GM21381 (cell line): ENCODE measurements around the gene LTBP1.

ENCODE experiments used
- ATAC-seq: cut with Tn5 transposase; IDR thresholded peaks from one replicate; pipeline ENCODE4 v1.9.1; 2021; ENCODE audit warnings: mild to moderate bottlenecking, moderate library complexity; ENCODE audit not compliant: unreplicated experiment

Gene LTBP1

DNA sequence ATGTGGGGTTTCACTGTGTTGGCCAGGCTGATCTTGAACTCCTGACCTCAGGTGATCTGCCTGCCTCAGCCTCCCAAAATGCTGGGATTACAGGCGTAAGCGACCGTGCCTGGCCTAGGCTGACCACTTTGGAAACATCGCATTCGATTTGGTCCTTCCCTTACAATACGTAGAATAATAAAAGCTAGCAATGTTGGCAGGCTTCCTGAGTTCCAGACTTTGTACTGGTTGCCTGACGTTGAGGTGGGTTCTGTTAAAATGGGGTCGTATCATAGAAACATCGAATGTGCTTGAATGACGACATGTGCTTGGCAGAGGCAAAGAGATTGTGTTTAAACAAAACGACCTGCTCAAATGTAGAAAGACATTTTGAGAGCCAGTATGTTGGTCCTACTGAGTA lies 56.1 kb downstream of the LTBP1 start:
- no peak for ATAC-seq

DNA sequence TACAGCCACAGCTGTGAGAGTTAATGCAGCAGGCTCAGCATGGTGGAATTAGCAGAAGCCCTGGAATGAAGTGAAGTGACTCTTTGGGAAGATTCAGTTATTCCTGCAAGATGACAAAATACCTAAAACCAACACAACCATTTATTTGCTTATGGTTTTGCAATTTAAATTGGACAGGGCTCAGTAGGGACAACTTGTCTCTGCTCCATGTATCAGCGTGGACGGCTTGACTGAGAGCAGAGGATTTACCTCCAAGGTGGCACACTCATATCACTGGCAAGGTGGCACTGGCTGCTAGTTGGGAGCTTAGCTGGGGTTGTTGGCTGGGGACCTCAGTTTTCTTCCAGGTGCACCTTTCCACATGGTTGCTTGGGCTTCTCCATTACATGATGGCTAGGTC lies 58.3 kb downstream of the LTBP1 start:
- ATAC-seq, result no peak

DNA sequence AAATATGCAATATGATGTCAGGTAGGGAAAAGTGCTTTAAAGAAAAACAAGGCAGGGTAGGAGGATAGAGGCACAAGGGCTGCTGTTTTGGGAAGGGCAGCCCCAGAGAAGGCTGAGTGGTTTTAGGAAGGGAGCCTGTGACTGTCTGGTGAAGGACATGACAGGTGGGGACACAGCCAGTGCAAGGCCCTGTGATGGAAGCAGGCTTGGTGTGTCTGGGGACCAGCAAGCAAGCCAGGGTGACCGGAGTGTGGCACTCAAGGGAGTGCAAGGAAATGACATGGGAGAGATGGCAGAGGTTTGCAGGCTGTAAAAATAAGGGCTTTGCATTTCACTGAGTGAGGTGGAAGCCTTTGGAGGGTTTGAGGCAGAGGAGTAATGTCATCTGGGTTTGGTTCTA lies 62.0 kb downstream of the LTBP1 start:
- ATAC-seq, result no peak

DNA sequence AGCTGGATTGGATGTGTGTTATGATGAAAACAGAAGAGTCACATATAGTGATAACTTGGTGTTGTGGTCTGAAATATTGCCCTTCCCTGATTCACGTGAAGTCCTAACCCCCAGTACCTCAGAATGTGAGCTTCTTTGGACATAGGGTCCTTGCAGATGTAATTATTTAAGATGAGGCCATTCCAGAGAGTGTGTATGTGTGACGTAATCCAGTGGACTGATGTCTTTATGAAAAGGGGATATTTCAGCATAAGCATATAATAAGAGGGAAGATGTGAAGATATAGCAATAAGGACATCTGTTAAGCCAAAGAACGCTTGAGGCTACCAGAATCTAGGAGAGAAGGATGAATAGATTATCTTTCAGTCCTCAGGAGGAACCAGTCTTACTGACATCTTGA lies 62.5 kb downstream of the LTBP1 start:
- ATAC-seq, result no peak

DNA sequence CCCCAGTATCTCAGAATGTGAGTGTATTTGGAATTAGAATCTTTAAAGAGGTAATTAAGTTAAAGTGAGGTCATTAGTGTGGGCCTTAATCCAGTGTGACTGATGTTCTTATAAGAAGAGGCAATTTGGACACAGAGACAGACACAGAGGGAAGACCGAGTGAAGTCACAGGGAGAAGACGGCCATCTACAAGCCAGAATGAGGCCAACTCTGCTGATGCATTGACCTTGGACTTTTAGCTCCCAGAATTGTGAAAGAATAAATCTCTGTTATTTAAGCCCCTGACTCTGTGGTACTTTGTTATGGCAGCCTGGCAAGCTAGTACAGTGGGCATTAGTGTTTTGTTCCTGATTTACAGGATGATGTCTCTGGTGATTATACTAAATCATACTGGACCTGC lies 64.6 kb downstream of the LTBP1 start:
- ATAC-seq, result no peak

DNA sequence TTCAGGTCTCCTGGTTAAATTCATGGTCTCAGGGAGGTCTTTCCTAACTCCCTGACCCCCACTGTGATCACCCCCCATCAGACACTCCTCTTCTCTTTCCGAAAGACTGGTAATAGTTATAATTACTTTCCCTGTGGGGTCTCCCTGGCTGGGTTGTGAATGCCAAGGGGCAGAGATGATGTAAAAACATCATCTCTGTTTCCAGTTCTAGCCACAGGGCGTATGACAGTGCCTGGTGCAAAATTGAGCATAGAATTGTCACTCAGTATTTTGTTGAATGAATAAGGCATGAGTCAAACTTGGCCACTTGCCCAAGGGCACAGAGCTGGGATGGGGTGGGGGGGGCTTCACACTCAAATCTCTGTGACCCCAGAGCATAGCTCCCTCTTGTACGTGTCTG lies 65.2 kb downstream of the LTBP1 start:
- ATAC-seq, result no peak

DNA sequence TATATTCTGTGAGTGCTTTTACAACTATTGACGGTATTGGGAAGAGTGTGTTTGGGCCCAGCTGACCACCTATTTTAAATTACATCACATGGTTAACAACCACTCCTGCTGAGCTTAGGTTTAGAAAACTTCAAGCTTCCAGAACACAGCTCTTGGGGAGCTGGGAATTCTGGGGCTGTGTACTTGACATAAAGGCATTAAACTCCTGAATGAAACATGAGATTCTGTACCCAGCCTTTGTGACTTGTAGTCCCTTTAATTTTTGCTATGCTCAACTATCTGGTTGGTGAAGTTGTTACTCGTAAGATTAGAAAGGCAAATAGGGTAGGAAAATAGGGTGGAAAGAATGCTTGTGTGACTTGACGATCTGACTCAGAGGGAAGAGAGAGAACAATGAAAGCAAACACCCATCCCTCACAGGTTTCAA lies 66.9 kb downstream of the LTBP1 start:
- no peak for ATAC-seq

DNA sequence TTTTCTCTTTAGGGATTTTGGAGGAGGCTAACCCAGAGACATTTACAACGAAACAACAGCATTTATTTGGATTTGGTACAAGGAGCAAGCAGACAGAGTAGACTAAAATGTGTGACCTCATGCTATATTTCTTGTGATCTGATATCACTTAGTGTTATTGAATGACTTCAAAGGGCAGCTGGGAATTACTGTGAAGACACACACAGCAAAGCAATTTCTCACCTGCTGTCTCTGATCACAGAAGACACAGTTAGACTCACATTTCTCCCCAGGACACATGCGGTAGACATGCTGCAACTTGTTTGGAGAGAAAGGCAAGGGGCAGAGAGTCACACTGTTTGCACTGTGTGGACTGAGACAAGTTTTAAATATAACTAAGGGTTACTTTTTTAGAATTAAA lies 67.5 kb downstream of the LTBP1 start:
- ATAC-seq, result no peak

DNA sequence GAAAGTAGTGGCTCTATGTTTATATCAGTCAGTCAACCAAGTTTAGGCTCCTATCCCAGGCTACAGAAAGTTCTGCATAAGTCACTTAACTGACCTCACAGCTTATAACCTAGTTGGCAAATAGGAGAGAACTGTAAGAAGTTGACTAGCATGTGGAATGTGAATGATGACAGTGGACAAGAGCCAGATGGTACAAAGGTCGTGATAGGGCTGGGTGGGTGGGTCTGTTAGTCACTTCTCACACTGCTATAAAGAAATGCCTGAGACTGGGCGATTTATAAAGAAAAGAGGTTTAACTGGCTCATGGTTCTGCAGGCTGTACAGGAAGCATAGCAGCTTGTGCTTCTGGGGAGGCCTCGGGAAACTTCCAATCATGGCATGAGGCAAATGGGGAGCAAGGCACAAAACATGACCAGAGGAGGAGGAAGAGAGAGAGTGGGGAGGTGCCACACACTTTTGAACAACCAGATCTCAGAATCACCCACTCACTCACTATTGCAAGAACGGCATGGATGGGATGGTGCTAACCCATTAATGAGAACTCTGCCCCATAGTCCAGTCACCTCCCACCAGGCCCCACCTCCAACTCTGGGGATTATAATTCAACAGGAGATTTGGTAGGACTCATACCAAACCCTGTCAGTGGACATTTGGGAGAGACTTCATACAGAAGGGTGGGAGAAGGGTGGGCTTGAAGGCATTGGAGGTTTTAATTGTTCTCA lies 68.8 kb downstream of the LTBP1 start:
- no peak for ATAC-seq

DNA sequence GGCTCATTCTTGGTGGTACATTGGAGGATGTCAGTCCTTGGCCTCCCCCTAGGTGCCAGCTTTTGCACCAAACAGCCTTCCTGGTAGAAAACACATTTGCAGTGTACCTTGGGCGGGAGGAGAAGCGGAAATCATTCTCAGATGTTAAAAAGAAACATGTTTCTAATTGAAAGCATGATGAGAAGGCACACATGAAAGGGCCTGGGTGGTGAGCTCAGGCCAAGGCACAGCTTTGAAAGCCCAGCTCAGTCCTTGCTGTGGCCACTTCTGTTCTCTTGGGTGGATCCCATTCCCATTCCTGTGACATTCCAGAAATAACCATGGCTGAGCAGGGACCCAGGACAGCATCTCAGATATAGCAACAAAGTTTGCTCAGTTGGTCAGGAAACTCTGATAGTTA lies 71.5 kb downstream of the LTBP1 start:
- ATAC-seq, result no peak

DNA sequence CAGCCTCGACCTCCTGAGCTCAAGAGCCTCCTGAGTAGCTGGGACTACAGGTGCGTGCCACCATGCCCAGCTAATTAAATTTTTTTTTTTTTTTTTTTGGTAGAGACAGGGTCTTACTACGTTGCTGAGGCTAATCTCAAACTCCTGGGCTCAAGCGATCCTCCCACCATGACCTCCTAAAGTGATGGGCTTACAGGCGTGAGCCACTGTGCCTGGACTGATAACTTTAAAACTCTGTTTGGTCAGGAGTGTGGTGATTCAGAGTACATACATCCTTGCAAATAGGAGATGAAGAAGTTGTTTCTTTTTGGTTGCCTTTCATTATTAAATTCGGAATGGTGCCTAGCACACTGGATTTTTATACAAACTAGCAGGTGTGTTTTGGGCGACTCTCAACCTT lies 73.0 kb downstream of the LTBP1 start:
- no peak for ATAC-seq

DNA sequence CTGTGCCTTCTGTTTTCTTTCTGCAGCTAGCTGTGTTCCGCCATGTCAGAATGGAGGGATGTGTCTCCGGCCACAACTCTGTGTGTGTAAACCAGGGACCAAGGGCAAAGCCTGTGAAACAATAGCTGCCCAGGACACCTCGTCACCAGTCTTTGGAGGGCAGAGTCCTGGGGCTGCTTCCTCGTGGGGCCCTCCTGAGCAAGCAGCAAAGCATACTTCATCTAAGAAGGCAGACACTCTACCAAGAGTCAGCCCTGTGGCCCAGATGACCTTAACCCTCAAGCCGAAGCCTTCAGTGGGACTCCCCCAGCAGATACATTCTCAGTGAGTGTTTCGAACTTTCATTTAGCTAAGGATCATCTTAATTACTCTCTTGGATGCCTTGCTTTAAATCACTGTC lies 74.1 kb downstream of the LTBP1 start:
- no peak for ATAC-seq

DNA sequence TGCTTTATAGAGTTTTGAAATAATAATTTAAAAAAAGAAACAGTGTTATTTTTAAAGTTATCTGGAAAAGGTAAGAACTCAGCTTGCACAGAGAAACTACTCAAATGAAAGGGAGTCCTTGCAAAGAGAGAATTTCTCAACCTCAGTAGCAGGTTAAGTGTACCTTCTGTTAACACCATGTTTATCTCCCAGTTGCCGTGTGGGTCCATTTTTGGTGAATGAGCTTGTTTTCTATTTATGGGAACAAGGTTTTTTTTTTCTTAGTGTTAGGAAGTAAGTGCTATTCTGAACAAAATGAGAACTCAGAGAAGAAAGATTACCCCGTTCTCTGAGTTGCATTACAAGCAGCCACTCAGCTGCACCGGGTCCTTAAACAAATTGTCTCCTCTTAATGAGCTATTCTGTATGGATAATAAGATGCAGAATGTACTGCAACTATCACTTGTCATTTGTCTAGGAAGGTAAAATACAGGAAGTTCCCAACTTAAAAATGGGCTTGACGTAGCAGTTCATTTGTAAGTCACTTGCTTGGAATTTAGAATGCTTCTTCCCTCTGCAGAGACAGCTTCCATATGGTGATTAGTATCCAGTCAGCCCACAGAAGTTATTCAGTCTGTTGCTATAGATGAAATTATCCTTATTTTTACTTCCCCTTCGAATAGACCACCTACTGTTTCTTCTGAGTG lies 74.9 kb downstream of the LTBP1 start:
- no peak for ATAC-seq

DNA sequence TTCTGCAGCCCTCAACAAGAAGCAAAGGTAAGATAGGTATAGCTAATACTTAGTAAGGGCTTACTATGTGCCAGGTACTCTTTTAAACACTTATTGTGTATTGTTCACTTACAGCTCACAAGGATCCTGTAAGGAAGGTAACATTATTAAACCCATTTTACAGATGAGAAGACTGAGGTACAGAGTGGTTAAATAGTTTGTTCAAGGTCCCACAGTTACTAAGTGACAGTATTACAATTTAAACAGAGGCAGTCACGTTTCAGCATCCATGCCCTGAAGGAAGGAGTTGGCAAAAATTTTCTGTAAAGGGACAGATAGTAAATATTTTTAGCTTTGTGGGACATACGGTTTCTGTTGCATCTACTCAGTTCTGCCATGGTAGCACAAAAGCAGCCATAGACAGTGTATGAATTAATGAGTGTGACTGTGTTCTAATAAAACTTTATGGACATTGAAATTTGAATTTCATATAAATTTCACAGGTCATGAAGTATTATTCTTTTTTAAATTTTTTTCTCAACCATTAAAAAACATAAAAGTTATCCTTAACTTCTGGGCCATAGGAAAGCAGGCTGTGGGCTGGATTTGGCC lies 75.7 kb downstream of the LTBP1 start:
- ATAC-seq, result no peak

DNA sequence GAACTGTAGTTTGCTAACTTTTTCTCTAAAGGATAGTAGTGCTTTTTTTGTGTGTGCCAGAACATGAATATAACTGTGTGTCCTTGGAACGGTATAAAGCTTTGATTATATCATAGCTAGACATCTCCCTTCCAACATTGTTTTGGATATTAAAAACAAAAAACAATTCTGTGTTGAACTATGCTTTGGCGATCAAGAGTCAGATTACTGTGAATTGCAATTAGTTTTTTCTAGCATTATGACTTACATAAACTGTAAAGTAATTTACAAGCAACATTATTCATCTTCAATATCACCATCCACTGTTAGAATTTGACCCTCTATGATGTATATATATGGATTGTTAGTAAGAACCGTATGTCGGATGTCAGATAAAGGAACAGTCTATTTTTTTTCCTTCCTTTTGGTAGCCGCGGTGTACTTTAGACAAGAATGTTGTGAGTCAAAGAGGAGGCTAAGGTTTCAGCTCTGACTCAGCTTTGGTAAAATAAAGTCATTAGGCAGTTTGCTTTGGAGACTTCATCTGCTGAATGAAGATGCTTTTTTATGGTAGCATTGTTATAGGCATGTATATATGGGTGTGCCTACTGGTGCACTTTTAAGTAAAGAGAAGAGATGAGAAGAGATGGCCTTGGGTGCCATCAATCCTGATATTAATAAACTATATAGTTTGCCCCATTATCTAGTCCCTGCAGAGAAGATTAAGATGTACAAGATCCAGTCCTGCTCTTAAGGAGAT lies 76.4 kb downstream of the LTBP1 start:
- no peak for ATAC-seq

DNA sequence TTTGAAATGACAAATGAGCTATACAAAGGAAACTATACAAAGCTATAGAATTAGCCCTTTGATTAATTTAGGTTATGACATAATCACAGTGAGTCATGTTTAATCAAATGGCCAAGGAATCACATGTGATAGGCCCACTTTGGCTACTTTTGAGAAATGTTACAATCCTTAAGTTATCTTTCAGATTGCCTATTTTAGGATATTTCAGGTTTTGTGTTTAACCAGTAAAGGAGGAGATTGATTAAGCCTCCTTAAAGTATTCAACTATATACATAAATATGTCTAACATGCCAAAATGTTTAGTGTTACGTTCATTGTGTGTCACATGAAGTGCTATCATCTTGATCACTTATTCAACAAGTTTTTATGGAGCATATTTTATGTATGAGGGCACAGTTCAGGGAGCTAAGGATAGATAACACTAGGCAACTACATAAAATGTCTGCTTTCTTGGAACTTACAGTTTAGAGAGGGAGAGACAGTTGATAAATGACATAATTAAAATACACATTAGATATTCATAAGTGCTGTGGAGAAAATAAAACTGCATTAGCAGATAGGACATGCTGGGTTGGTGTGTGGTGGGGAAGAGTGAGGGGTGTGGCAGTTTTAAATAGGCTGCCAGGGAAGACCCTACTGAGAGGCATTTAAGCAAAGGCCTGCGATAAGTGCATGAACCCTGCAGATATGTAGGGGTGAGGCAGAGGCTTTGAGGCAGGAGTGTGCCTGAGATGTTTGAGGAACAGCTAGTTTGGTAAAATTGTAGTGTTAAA lies 77.2 kb downstream of the LTBP1 start:
- no peak for ATAC-seq

DNA sequence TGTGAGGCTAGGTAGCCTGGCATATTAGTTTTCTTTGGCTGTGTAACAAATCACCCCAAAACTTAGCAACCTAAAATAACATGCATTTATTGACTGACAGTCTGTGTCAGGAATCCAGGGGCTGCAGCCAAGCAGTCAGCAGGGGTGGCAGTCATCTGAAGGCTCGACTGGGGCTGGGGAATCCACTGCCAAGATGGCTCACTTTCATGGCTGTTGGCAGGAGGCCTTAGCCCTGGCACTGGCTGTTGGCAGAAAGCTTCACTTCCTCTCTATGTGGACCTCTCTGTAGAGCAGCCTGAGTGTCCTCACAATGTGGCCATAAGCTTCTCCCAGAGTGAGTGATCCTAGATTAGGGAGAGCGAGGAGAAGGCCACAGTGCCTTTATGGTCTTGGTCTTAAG lies 78.0 kb downstream of the LTBP1 start:
- ATAC-seq, result no peak

DNA sequence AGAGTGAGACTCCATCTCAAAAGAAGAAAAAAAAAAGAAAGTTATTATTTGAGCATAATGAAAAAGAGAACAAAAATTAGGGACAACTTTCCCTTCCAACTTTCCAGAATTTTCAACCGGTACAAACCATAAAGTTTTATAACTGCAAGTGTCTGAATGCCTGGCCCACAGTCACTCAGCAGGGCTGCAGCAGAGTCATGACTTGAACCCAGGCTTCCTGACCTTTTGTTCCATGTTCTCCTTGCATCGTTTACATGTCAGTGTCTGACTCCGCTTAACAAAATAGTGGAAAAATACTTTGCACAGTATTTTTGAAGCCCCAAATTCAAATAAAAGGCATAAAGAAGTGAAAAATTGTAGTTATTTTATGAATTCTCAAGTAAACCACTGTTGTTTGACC lies 82.7 kb downstream of the LTBP1 start:
- ATAC-seq, result no peak

DNA sequence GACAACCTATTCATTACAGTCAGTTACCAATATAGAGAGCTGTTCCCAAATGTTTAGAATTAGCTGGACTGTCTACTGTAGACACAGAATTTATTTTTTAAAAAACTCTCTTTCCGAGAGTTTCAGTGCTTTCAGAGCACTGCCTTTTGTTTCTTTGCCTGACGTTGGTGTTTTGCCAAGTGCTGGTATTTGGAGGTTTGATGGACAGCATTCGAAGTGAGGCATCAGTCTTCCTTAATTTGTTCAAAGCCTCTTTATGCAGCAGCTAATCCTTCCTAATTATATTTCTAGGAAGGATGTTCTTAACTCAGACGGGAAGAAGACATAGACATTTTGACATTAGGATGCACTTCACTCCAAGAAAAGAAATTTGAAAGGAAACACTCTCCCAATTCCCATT lies 83.2 kb downstream of the LTBP1 start:
- ATAC-seq, result no peak

DNA sequence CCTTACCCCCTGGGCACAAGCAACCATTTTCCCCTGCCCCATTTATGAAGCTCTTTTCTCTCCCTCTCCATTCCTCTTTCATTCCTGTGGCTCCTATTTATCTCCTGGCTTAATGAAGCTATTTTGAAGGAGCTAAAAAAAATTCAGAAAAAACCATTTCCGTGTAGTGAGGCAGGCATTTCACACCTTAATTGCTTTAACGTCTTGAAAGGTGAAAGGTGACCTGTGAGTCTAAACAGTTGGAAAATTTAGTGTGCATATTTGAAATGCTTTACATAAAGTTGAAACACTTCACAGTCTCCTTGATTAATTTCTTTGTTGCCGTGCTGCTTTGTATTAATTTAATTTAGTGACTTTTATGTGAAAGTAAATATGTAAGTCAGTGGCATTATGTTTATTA lies 83.6 kb downstream of the LTBP1 start:
- ATAC-seq, result no peak

DNA sequence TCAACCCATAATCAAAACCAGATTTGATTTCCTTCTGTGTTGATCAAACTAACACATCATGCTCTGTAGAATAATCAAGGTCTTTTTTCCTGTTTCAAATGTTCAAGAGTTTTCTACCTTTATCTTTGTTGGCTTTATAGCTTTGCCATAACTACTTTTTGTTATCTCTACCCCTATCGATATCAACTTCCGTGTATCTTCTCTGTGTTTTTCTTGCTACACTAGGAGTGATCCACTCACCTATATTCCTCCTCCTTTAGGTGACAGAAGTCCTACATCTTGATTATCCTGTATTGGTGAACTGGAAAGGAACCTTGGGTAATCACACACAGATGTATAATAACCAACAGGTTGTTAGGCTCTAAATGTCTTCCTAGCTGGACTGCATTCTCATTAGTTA lies 85.5 kb downstream of the LTBP1 start:
- no peak for ATAC-seq
